HG03442 (cell line): ENCODE data around the gene HOXC10.

Source experiments
- ATAC-seq: cut with Tn5 transposase; IDR thresholded peaks from one replicate; pipeline ENCODE4 v1.9.1; 2021; ENCODE audit warnings: mild to moderate bottlenecking, moderate library complexity; ENCODE audit not compliant: unreplicated experiment

Gene HOXC10

DNA sequence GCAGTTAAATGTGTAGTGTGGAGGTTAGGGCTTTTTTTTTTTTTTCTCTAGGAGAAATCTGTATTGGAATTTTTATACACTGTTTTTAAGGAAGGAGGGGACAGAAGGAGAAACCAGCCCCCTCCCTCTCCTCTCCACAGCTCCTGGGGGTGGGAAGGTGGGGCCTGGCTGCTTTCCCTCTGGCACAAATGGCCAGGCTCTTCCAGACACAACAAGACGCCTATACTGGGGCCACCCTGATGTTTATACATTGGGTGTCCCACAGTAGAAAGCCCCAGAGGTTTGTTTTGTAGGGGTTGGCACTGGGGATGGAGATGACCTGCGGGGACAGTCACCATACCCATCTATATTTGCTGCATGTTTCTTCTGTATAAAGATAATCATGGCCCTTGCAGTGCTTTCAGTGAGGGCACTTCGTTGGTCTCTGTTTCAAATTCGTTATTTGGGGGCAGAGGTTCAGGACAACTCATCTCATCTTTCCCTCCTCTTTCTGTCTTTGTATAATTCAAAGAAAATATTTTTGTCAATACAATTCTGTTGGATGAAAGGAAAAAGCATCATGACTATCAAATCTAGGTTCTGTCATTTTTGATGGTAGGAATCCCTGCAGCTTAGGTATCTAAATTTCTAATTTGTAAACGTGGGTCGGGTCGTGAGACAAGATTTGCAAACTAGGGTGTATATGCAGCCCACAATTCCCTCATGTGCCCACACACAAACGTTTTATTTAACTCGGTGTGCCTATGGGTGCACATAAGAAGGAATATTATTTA, 7.9 kb upstream of the HOXC10 start:
- no peak for ATAC-seq

- no peak for ATAC-seq
These were observed 7.1 kb upstream of the HOXC10 start for GRCh38 chr12:53977596-53978445.

DNA sequence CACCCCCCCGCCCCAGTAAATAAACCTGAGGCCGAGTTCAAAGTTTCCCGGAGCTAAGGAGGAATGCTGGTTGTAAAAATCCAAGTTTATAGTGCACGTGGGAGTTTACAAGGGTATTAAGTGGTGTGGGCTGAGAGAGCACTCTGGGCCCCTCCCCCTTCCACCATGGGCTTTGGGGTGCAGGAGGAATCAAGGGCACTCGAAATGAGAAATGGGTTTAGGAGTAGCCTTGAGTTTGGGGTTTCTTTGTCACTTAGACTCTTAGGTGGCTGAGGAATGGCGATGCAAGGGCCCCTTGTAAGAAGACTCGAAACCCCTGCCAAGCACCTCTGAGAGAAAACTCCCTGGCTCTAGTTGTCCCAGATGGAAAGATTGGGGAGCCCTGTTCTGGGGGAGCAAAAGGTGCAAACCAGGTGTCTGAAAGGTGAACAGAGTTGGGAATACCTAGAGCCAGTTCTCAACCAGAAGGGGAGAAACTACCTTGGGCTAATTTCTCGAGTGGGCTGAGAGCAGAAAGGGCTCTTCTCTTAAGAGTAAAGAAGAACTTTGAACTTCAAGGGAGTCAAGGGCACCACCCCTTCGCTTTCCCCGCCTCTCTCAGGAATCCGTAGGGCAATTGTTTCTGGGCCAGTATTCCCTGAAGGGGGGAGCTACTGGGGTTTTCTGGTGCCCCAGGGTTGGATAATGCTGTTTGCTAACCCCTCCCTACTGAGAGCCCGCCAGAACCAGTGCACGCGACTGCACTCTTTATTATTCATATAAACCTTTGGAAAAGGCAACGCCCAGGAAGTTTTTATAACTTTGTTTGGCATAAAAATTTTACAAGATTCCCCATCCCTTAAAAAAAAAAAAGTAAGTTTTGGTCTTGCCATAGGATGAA, 6.2 kb upstream of the HOXC10 start:
- no peak for ATAC-seq

DNA sequence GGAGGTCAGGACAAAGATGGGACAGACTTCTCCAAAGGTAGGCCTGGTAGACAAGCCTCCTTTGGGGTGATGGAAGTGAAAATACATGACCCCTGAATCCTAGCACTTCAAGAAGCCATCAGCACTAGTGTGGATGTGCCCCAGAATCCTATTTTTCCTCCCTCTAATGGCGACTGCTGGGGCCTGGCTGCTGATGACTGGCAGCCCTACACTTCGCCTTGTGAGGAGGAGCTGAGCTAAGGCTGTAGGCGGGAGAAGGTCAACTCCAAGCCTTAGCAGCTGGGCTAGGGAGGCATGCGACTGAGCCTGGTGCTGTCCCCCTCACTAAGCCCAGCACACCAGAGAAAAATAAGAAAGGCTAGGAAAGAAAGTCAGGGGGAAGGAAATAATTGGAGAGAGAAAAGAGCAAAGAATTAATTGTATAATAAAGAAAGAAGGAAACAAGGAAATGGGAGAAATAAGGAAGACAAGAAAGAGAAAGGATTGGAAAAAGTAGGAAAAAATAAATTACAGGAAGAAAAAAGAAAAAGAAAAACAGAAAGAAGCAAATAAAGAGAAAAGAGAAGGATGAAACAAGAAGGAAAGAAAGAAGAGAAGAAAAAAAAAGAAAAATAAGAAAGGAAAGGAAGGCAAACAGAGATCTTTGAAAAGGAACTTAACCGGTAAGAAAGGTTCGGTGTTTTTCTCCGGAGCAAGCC, 4.7 kb upstream of the HOXC10 start:
- no peak for ATAC-seq

- ATAC-seq = no peak
These were observed 4.0 kb upstream of the HOXC10 start for GRCh38 chr12:53980802-53981496.

GRCh38 chr12:53981634-53982565, 3.0 kb upstream of the HOXC10 start:
- no peak for ATAC-seq

DNA sequence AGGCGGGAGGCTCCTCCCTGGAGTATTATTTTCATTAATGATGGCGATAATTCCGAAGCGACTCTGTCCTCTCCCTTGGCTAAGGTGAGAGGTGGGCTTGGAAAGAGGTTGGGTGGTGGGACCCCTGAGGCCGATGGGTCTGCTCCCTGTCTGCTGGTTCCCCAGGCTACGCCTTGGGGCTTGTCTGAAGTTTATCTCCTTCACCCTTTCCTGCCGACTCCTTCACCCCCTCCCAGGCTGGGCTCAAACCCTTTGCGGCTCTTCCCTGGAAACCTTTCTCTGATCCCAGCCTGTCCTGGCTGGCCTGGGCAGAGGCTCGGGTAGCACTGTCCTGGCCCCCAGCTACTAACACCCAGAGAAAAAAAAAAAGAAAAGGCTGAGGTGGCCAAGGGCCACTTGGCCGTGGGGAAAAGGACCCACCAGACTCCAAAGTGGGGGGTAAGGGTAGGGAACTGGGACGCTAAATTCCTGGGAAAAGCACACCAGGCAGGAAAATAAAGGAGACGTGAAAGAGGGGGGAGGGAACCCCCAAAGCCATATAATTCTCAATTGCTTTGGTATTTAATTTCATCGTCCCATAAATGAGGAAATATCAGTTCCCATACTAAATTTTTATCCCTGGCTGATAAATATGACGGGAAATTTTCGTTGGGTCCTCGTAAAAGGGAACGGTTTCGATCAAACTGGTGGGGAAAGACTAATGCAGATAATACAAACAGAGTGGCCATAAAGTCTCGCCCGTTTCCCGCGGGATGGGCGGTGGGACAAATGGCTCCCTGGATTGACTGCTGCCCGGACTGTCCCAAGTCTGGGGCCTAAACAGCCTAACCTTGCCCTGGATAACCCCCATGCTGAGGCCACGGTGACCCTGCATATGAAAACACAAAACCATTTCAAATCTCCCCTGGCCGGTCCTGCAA, 2.0 kb upstream of the HOXC10 start:
- no peak for ATAC-seq

DNA sequence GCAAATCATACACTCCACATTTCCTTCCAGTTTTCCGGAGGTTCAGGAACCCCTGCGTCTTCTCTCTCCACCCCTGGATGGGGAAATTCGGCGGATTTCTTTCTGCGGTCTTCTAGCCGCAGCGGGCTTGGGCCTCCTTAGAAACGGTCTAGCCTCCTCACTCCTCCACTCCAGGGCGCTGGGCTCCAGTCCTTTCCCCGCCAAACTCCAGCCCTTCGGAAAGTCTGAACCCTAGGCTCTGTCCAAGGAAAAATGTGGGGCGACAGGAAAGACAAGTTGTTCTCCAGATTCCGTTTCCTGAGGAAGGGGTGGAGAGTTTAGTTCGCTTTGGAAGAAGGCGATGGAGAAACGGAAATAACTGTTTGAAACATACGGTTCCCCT, 1.4 kb upstream of the HOXC10 start:
- ATAC-seq = no peak

- no peak for ATAC-seq
These were observed 885 bp upstream of the HOXC10 start for GRCh38 chr12:53983950-53984572.

DNA sequence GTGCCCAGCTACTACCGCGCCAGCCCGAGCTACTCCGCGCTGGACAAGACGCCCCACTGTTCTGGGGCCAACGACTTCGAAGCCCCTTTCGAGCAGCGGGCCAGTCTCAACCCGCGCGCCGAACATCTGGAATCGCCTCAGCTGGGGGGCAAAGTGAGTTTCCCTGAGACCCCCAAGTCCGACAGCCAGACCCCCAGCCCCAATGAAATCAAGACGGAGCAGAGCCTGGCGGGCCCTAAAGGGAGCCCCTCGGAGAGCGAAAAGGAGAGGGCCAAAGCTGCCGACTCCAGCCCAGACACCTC, 697 bp downstream of the HOXC10 start:
- no peak for ATAC-seq

- ATAC-seq = no peak
These were observed 1.2 kb downstream of the HOXC10 start for GRCh38 chr12:53985994-53986685.

DNA sequence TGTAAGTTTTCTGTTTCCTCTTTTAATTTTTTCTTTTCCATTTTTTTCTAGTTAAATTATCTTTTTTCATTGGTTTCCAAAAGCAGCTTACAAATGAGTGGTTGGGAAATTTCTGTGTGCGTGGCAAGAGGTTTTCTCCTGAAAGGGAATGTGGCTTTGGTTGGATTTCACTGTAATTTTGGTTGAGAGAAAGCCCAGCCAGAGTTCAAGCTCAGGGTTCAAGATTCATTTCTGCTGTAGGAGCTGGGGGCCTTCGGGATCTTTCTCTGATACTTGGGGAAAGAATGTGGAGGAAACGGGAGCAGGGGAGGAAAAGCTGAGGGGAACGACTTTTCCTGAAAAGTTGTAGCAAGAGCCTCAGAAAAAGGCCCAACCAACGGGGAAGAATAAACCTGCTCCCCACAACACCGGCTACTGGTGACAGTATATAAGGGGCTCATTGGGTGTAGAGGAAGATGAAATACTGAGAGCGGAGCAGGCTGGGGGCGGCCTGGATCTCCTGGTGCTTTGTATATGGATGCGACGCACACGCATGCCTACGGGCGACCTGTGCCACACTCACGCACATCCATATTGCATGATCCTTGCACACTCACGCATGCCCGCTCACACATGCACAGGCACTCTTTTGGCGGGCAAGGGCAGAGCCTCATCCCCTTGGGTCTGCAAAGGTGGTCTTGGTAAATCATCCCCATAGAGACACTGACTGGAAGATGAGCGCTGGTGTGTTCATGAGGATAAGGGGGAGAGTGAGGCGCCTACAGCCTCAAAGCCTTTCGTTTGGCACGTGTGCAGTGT, 1.9 kb downstream of the HOXC10 start:
- ATAC-seq = no peak

- ATAC-seq = no peak
These were observed 2.9 kb downstream of the HOXC10 start for GRCh38 chr12:53987787-53988230.

- no peak for ATAC-seq
These were observed 3.7 kb downstream of the HOXC10 start for GRCh38 chr12:53988541-53989226.

DNA sequence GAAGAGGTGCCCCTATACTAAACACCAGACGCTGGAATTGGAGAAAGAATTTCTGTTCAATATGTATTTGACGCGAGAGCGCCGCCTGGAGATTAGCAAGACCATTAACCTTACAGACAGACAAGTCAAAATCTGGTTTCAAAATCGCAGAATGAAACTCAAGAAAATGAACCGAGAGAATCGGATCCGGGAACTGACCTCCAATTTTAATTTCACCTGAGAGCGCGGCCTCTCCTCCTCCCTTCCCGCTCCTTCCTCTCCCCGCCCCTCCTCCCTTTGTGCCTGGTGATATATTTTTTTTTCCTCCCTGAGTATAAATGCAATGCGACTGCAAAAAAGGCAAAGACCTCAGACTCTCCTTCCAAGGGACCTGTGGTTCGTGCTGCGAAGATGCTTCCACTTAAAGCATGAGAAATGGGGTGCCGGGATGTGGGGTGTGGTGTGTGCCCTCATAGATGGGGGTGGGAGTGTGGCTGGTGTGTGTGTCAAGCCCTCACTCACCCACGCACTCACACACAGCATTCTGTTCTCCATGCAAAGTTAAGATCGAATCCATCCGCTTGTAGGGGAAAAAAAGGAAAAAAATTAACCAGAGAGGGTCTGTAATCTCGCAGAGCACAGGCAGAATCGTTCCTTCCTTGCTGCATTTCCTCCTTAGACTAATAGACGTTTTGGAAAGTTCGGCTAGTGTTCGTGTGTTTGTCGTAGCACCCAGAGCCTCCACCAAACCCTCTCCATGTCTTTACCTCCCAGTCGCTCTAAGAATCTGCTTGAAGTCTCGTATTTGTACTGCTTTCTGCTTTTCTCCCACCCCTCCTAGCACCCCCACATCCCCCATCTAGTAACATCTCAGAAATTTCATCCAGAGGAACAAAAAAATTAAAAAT, 4.5 kb downstream of the HOXC10 start:
- no peak for ATAC-seq
